Measurements from ENCODE around the gene SMAP2. TPM values are rescaled to one million over a fixed set of nuclear protein-coding genes. Genes with fewer than 3 reads are reported as not detected.

SMAP2 gene
- total and polyA plus RNA-seq, 10 of the 15 experiments (the other 5 are each of a cell fraction or from before 2014, with no cell fraction given): 33.4 to 177 (median 105) TPM

DNA sequence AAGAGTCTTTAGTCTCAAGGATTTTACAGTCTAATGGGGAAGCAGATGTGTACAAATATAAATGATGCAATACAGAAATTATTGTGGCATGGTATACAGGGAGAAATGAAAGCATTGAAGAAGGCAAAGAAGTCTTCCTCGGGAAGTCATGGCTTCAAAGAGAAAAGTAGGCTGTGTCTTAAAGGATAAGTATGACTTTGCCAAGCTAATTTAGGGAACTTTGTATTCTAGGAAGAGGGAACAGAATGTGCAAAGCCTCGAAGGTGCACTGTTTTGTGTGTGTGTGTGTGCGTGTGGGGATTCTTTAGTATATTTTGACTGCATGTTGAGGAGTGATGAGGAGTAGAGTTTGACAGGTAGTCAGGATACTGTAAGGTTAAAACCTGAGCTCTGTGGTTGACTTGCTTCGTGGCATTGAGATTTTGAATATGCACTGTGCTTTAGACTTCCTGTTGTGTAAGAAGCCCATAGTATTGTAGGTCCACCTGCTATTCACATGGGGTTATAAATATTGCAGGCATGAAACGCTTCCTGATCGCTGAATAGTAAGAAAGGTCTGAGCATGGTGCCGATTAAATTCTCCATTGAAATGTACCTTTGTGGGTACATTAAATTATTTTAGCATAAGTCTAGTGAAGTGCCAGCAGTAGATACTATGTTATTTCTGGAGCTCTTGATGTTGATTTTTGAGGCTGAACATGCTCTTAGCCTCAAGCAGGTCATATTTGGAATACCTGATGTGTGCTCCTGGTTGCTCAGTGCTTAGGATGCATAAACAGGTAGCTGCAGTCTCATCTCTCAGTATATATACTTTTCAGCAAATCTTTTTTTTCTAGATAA is 8.0 kb downstream of the SMAP2 start (continued):
- TF ChIP-seq, protein P1, sequence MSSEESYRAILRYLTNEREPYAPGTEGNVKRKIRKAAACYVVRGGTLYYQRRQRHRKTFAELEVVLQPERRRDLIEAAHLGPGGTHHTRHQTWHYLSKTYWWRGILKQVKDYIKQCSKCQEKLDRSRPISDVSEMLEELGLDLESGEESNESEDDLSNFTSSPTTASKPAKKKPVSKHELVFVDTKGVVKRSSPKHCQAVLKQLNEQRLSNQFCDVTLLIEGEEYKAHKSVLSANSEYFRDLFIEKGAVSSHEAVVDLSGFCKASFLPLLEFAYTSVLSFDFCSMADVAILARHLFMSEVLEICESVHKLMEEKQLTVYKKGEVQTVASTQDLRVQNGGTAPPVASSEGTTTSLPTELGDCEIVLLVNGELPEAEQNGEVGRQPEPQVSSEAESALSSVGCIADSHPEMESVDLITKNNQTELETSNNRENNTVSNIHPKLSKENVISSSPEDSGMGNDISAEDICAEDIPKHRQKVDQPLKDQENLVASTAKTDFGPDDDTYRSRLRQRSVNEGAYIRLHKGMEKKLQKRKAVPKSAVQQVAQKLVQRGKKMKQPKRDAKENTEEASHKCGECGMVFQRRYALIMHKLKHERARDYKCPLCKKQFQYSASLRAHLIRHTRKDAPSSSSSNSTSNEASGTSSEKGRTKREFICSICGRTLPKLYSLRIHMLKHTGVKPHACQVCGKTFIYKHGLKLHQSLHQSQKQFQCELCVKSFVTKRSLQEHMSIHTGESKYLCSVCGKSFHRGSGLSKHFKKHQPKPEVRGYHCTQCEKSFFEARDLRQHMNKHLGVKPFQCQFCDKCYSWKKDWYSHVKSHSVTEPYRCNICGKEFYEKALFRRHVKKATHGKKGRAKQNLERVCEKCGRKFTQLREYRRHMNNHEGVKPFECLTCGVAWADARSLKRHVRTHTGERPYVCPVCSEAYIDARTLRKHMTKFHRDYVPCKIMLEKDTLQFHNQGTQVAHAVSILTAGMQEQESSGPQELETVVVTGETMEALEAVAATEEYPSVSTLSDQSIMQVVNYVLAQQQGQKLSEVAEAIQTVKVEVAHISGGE (CRISPR knock-in tag; IDR thresholded peaks at IDR 0.05): no peak
- TF ChIP-seq FOXM1 (IDR thresholded peaks at IDR 0.05; ENCODE audit: low read depth, low read length): 0 out of 2 replicates have a peak, but pooled peaks have one; percentile 11
- TF ChIP-seq, protein P2, sequence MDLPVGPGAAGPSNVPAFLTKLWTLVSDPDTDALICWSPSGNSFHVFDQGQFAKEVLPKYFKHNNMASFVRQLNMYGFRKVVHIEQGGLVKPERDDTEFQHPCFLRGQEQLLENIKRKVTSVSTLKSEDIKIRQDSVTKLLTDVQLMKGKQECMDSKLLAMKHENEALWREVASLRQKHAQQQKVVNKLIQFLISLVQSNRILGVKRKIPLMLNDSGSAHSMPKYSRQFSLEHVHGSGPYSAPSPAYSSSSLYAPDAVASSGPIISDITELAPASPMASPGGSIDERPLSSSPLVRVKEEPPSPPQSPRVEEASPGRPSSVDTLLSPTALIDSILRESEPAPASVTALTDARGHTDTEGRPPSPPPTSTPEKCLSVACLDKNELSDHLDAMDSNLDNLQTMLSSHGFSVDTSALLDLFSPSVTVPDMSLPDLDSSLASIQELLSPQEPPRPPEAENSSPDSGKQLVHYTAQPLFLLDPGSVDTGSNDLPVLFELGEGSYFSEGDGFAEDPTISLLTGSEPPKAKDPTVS (IDR thresholded peaks at IDR 0.05; ENCODE audit: low read depth, low read length): no peak

DNA sequence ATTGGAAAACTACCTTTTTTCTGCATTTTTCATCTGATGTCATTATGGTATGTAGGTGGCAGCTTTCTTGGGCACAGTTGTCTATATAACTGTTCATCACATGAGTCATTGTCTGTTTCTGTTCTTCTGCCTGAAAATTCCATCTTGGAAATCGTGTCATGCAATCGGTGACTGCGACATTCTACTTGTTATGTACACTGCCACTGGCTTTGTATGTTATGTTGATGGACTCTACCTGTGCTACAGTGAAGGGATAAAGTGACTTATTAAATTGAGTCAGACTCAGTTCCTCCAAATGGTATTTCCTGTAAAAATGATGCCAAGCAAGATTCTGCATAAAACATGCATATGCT is 8.6 kb downstream of the SMAP2 start:
- peak overlapping the region; percentile 97 for H3K27ac ChIP-seq (ENCODE audit: control insufficient read depth, insufficient read depth)
- no peak for ATAC-seq
- peaks cover 0 to 21% of the 10 kb centered on the region in 2 experiments; a peak in 2 of 4 replicates for H3K36me3 ChIP-seq (ENCODE audit: control insufficient read depth in 2 of 2, insufficient read depth in 2 of 2, low read length in 1 of 2)
- no peak for DNase-seq (ENCODE audit: low read depth, low spot score)
- no peaks in the 10 kb centered on the region for H4K20me1 ChIP-seq (ENCODE audit: control insufficient read depth, insufficient read depth)
- H3K9ac ChIP-seq (ENCODE audit: control insufficient read depth, insufficient read depth, low read length): peak overlapping the region; percentile 88
- WGBS (ENCODE audit: insufficient coverage, insufficient replicate concordance, low lambda C conversion rate, missing lambda C conversion rate): 0% methylated on average over 3 of the region's 3 CpGs
- intact Hi-C loops (cut with micrococcal nuclease; ENCODE audit: unreplicated experiment): no loop called here
- ChIA-PET POLR2A (interaction anchor here (1.0 to 15.7 kb wide), 6 partner anchors 7 to 68 kb away, joined by 3 to 243 read pairs (median 20); partner anchors contain the start of genes SMAP2 and ZFP69B), RAD21 (ENCODE audit: unreplicated experiment) (interaction anchor here (1.2 to 12.1 kb wide), 12 partner anchors 8 to 238 kb away, joined by 3 to 189 read pairs (median 6); partner anchors contain the start of genes COL9A2 and SMAP2), CTCF (interaction anchor here (0.7 to 18.7 kb wide), 10 partner anchors 9 to 68 kb away, joined by 3 to 271 read pairs (median 6); partner anchors contain the start of genes SMAP2 and ZFP69B), SMC1A (ENCODE audit: uncharacterized antibody, unreplicated experiment) (interaction anchor here (1.0 to 18.1 kb wide), 5 partner anchors 11 to 230 kb away, joined by 3 to 426 read pairs (median 12); no protein-coding TSS in a partner anchor)
- FAIRE-seq: no peak
- H2AFZ ChIP-seq (ENCODE audit: control insufficient read depth, low read depth, low read length): no peak overlapping the region
- peaks cover 68% of the 10 kb centered on the region for H3K4me1 ChIP-seq (ENCODE audit: control insufficient read depth, insufficient read depth, low read length)
- H3K27me3 ChIP-seq (replicated peaks in 1 of 2; ENCODE audit: control insufficient read depth in 2 of 2, insufficient read depth in 2 of 2, low read length in 1 of 2): no peaks in the 10 kb centered on the region
- BruUV-seq (replicated peaks): TSS peak; percentile 31
- H3K9me3 ChIP-seq (replicated peaks; ENCODE audit: control insufficient read depth, insufficient read depth, low read length): no peaks in the 10 kb centered on the region
- in situ Hi-C loops (cut with MboI): no loop called here
- H3K4me2 ChIP-seq (ENCODE audit: control insufficient read depth, insufficient read depth): peak overlapping the region; percentile 93
- H3K79me2 ChIP-seq (ENCODE audit: control insufficient read depth, insufficient read depth, low read length): peaks cover 95% of the 10 kb centered on the region
- H3K4me3 ChIP-seq: peak overlapping the region; percentile 65
- no peak for TF ChIP-seq SUZ12 (IDR thresholded peaks at IDR 0.05; ENCODE audit: unreplicated experiment)
- no peak for TF ChIP-seq POU2F2 (IDR thresholded peaks at IDR 0.05; ENCODE audit: borderline replicate concordance, low read depth, low read length)
- no peak for TF ChIP-seq SMAD5 (IDR thresholded peaks at IDR 0.05; ENCODE audit: low read depth)
- no peak for TF ChIP-seq HDAC2 (IDR thresholded peaks at IDR 0.05)
- no peak for TF ChIP-seq KAT2A (conservative IDR thresholded peaks at IDR 0.05; ENCODE audit: control insufficient read depth, low read depth, low read length)
- no peak for TF ChIP-seq FOS (IDR thresholded peaks at IDR 0.05; ENCODE audit: borderline replicate concordance, extremely low read depth, insufficient read length)
- TF ChIP-seq, protein P3, sequence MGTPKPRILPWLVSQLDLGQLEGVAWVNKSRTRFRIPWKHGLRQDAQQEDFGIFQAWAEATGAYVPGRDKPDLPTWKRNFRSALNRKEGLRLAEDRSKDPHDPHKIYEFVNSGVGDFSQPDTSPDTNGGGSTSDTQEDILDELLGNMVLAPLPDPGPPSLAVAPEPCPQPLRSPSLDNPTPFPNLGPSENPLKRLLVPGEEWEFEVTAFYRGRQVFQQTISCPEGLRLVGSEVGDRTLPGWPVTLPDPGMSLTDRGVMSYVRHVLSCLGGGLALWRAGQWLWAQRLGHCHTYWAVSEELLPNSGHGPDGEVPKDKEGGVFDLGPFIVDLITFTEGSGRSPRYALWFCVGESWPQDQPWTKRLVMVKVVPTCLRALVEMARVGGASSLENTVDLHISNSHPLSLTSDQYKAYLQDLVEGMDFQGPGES (IDR thresholded peaks at IDR 0.05): no peak
- 0 out of 2 replicates have a peak, but pooled peaks have one; percentile 7 for TF ChIP-seq JUNB (IDR thresholded peaks at IDR 0.05)
- TF ChIP-seq POLR2AphosphoS2 (IDR thresholded peaks at IDR 0.05; ENCODE audit: low read depth, low read length): no peak
- TF ChIP-seq HDAC6 (IDR thresholded peaks at IDR 0.05; ENCODE audit: unreplicated experiment): no peak
- TF ChIP-seq DPF2 (IDR thresholded peaks at IDR 0.05): no peak
- TF ChIP-seq IKZF1 (conservative IDR thresholded peaks at IDR 0.05): peak; percentile 33; the same call in 1 of the 2 replicates
- no peak for TF ChIP-seq CREM (IDR thresholded peaks at IDR 0.05; ENCODE audit: low read depth)
- TF ChIP-seq CHD4 (IDR thresholded peaks at IDR 0.05): no peak

All from GM12878 (cell line).